Right lobe of liver (tissue), 6 donors: ENCODE data around the gene DST. TPM values are rescaled to one million over a fixed set of nuclear protein-coding genes. Genes with fewer than 3 reads are reported as not detected.
A peak's percentile ranks its signal among the peaks of the same experiment; 100 is the strongest.

Source experiments
- ATAC-seq, 4 donors: fragments of 200-7000 bp; cut with Tn5 transposase; one replicate each; pipeline ENCODE4 v1.9.1; 2020; ENCODE audit warnings: mild to moderate bottlenecking in 4 of 4, moderate library complexity in 4 of 4
- DNase-seq, 3 donors: peaks; one replicate each; pipeline ENCODE4 v3.0.0-alpha.2; 2020
- H3K27ac ChIP-seq, 3 donors: fragments of 200-600 bp; one replicate each; pipeline ENCODE4 v1.8.0; 2022
- H3K27me3 ChIP-seq, 2 donors: fragments of 200-600 bp; one replicate each; pipeline ENCODE4 v1.8.0; 2022
- H3K36me3 ChIP-seq, 4 donors: fragments of 200-600 bp; sonication (generic) in 1 of 4; one replicate each; pipeline versions ENCODE4 v1.5.1 to v1.8.0; 2017 to 2022; ENCODE audit warnings: control low read depth in 1 of 4
- H3K4me1 ChIP-seq, 4 donors: fragments of 200-600 bp; sonication (generic) in 1 of 4; one replicate each; pipeline versions ENCODE4 v1.5.1 to v1.8.0; 2017 to 2022; ENCODE audit warnings: control low read depth in 1 of 4
- H3K4me3 ChIP-seq, 3 donors: fragments of 200-600 bp; one replicate each; pipeline ENCODE4 v1.8.0; 2022
- H3K9me3 ChIP-seq, 4 donors: fragments of 200-600 bp; sonication (generic) in 1 of 4; one replicate each; pipeline versions ENCODE4 v1.5.1 to v1.8.0; 2017 to 2022; ENCODE audit warnings: control low read depth in 1 of 4
- POLR2A ChIP-seq: fragments of 450-650 bp; IDR thresholded peaks from one replicate; pipeline ENCODE4 v1.6.1; 2017; ENCODE audit warnings: antibody characterized with exemption, mild to moderate bottlenecking
- WGBS: methylation state at CpG from one replicate; pipeline ENCODE4 v1.1.6; 2018; ENCODE audit warnings: low coverage, low lambda C conversion rate; ENCODE audit not compliant: insufficient coverage; ENCODE audit errors: missing lambda C conversion rate; 5-methylcytosine and 5-hydroxymethylcytosine counted together
- intact Hi-C, 2 donors: fragments of 100-400 bp; cut with DNase I; formaldehyde crosslinking; loops; one replicate each; pipeline versions ENCODE4 v1.11.2 to v1.14.1; 2022
- total RNA-seq, 6 experiments: library from RNA; depleted of rRNA in 2 of 6; stranded (reverse); fragments of >200 nt in 2 of 6; fragmentation: NEBNext Ultra II Directional in 3 of 6; extraction: Animal tissue kit (Norgen Biotek cat#: 25700) in 3 of 6; gene quantifications; one replicate each; pipeline versions ENCODE4 v1.1.0 to v1.2.4, GENCODE V29; 2016 to 2023
- TF ChIP-seq, protein P1 (sequence below), 4 donors: fragments of 200-600 bp in 3 of 4; fragments of 450-650 bp in 1 of 4; IDR thresholded peaks; one replicate each; pipeline versions ENCODE4 v1.5.1 to v1.8.0; 2016 to 2022; ENCODE audit warnings: antibody characterized with exemption in 4 of 4, mild to moderate bottlenecking in 2 of 4
- donor health status: DM: no; HTN: yes; CAD: no.
- donor health status: DM: no; HTN: no; CAD: no.
- donor health status: DM: no; HTN: no; CAD: no.
- donor health status: DM: no; HTN: yes; CAD: no.
- donor health status: DM: no; HTN: yes; CAD: no.

Gene DST
- total RNA-seq, 6 experiments from 2014 or later, result 92.1 to 207 (median 156) TPM

DNA sequence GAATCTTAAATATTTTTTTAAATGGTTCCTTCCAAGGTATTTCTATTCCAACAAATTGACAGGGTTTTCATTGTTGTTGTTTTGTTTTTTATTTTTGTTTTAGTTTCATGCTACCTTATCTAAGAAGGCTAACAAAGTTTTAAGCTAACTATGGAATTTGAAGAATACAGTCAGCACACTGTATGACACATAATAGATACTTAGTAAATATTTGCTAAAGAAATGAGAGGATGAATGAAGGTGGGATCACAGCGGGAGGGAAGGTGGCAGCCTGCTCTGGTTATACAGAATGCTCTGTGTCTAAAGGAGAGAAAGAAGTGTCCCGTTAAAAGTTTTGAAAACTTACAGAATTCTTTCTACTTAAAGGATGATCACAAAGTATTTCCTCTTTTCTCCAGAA lies 43.7 kb upstream of the DST start:
- intact Hi-C loops, result no loop called here
- Histone ChIP-seq H3K27me3 (no peaks in the 10 kb centered on the region), H3K4me1 (peaks cover 0 to 76% (median 15%) of the 10 kb centered on the region in 4 donors), H3K9me3 (no peaks in the 10 kb centered on the region), H3K36me3 (no peaks in the 10 kb centered on the region), H3K4me3 (no peak overlapping the region), H3K27ac (peak overlapping the region in 2 of 3 donors; percentile 87 to 92)
- WGBS, result 39% methylated on average over 2 of the region's 2 CpGs
- no peak for ATAC-seq
- DNase-seq, result no peak
- TF ChIP-seq POLR2A, result no peak
- TF ChIP-seq, protein P1, sequence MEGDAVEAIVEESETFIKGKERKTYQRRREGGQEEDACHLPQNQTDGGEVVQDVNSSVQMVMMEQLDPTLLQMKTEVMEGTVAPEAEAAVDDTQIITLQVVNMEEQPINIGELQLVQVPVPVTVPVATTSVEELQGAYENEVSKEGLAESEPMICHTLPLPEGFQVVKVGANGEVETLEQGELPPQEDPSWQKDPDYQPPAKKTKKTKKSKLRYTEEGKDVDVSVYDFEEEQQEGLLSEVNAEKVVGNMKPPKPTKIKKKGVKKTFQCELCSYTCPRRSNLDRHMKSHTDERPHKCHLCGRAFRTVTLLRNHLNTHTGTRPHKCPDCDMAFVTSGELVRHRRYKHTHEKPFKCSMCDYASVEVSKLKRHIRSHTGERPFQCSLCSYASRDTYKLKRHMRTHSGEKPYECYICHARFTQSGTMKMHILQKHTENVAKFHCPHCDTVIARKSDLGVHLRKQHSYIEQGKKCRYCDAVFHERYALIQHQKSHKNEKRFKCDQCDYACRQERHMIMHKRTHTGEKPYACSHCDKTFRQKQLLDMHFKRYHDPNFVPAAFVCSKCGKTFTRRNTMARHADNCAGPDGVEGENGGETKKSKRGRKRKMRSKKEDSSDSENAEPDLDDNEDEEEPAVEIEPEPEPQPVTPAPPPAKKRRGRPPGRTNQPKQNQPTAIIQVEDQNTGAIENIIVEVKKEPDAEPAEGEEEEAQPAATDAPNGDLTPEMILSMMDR (IDR thresholded peaks at IDR 0.05), result no peak

DNA sequence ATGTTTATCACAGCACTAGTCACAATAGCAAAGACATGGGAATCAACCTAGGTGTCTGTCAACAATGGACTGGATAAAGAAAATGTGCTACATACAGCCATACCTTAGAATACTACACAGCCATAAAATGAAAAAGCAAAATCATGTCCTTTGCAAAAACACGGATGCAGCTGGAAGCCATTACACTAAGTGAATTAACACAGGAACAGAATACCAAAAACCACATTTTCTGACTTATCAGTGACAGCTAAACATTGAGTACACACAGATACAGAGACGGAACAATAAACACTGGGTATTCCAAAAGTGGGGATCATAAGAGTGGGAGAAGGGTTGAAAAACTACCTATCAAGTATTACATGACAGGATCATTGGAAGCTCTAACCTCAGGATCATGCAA lies 43.3 kb upstream of the DST start:
- DNase-seq (no peak), ATAC-seq (no peak)
- intact Hi-C loops, result no loop called here
- Histone ChIP-seq H3K36me3 (no peaks in the 10 kb centered on the region), H3K9me3 (no peaks in the 10 kb centered on the region), H3K27ac (peak overlapping the region; percentile 87 to 92 (median 91)), H3K4me1 (peaks cover 0 to 71% (median 15%) of the 10 kb centered on the region in 4 donors), H3K27me3 (no peaks in the 10 kb centered on the region), H3K4me3 (no peak overlapping the region)
- 46% methylated on average over 2 of the region's 2 CpGs for WGBS
- TF ChIP-seq, protein P1 (IDR thresholded peaks at IDR 0.05), result no peak
- TF ChIP-seq POLR2A, result no peak

DNA sequence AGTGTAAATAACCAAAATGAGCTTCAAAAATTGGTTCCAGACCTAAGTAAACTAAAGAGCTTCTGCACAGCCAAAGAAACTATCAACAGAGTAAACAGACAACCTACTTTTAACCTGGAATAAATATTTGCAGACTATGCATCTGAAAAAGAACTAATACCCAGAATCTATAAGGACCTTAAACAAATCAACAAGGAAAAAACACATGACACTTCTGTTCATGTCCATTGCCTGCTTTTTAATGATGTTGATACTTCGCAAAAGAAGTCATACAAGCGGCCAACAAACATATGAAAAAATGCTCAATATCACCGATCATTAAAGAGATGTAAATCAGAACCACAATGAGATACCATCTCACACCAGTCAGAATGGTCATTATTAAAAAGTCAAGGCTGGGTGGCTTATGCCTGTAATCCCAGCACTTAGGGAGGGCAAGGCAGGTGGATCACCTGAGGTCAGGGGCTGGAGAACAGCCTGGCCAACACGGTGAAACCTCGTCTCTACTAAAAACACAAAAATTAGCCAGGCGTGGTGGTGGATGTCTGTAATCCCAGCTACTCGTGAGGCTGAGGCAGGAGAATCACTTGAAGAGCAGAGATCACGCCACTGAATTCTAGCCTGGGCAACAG lies 42.5 kb upstream of the DST start:
- Histone ChIP-seq H3K9me3 (no peaks in the 10 kb centered on the region), H3K4me1 (peaks cover 0 to 66% (median 14%) of the 10 kb centered on the region in 4 donors), H3K36me3 (no peaks in the 10 kb centered on the region), H3K4me3 (no peak overlapping the region), H3K27me3 (no peaks in the 10 kb centered on the region), H3K27ac (peak overlapping the region; percentile 87 to 92 (median 91))
- intact Hi-C loops, result no loop called here
- 32% methylated on average over 8 of the region's 8 CpGs for WGBS
- ATAC-seq (peak; percentile 30 to 70 (median 64)), DNase-seq (no peak)
- no peak for TF ChIP-seq POLR2A
- TF ChIP-seq, protein P1 (IDR thresholded peaks at IDR 0.05), result no peak

DNA sequence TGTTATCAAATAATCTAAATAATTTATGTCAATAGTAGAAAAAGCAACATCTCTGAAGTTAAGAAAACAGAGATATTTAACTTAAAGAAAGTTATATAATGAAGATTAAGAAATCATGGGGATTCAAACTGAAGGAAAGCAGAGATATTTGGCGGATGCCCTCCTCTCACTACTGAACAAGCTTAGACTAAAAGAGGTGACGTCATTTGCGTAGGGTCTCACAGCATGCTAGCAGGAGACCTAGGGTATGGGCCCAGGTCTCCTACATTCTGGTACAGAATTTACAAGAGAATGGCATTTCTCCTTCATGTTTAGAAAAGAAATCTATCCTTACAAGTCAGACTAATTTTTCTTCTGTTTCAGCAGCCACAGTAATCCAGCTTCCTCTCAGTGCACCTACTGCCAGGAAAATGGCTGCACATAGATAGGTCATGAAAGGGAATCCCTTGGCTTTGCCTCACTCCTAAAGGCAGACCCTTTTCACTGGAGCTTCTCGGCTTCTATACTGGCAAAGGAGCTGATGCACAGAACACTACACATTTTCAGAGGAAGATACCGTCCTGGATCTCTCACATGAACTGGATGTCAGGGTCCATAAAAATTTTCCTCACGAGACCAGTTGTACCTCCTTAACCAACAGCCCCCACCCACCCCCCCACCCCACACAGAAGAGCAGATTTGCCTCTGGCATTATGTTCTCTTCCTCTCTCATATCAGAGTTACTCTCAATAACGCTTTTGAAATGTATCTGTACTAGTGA lies 41.8 kb upstream of the DST start:
- Histone ChIP-seq H3K4me3 (no peak overlapping the region), H3K27ac (peak overlapping the region; percentile 87 to 92 (median 91)), H3K4me1 (peaks cover 0 to 59% (median 10%) of the 10 kb centered on the region in 4 donors), H3K9me3 (no peaks in the 10 kb centered on the region), H3K36me3 (no peaks in the 10 kb centered on the region), H3K27me3 (no peaks in the 10 kb centered on the region)
- peak; percentile 10 for TF ChIP-seq POLR2A
- TF ChIP-seq, protein P1 (IDR thresholded peaks at IDR 0.05), result no peak
- WGBS, result 31% methylated on average over 7 of the region's 7 CpGs
- peak; percentile 9 to 49 (median 24) for ATAC-seq
- no peak for DNase-seq
- intact Hi-C loops, result no loop called here
